IPS-18a (cell line): Measurements from ENCODE around the gene TMEM200A.
A peak's percentile ranks its signal among the peaks of the same experiment; 100 is the strongest.
"Not testable (repeated sequence)": the region's sequence is repeated elsewhere in the genome, so short reads cannot be mapped to it uniquely, and the experiment has no call there.

Source experiments
- H3K27ac ChIP-seq: one replicate; pipeline ENCODE4 v1.5.1; 2013; ENCODE audit warnings: low read length
- H3K27me3 ChIP-seq: one replicate; pipeline ENCODE4 v1.6.1; 2013; ENCODE audit warnings: mild to moderate bottlenecking, low read length; ENCODE audit not compliant: control insufficient read depth, insufficient read depth
- H3K36me3 ChIP-seq: one replicate; pipeline ENCODE4 v1.6.1; 2013; ENCODE audit warnings: low read depth, low read length; ENCODE audit not compliant: control insufficient read depth
- H3K4me1 ChIP-seq: one replicate; pipeline ENCODE4 v1.6.1; 2013; ENCODE audit warnings: low read depth, low read length; ENCODE audit not compliant: control insufficient read depth
- H3K4me3 ChIP-seq: one replicate; pipeline ENCODE4 v1.5.1; 2013; ENCODE audit warnings: low read length
- H3K9ac ChIP-seq: one replicate; pipeline ENCODE4 v1.6.1; 2013; ENCODE audit warnings: mild to moderate bottlenecking, low read length, moderate library complexity
- H3K9me3 ChIP-seq: one replicate; pipeline ENCODE4 v1.6.1; 2013; ENCODE audit warnings: low read depth, low read length; ENCODE audit not compliant: control insufficient read depth

Gene TMEM200A

DNA sequence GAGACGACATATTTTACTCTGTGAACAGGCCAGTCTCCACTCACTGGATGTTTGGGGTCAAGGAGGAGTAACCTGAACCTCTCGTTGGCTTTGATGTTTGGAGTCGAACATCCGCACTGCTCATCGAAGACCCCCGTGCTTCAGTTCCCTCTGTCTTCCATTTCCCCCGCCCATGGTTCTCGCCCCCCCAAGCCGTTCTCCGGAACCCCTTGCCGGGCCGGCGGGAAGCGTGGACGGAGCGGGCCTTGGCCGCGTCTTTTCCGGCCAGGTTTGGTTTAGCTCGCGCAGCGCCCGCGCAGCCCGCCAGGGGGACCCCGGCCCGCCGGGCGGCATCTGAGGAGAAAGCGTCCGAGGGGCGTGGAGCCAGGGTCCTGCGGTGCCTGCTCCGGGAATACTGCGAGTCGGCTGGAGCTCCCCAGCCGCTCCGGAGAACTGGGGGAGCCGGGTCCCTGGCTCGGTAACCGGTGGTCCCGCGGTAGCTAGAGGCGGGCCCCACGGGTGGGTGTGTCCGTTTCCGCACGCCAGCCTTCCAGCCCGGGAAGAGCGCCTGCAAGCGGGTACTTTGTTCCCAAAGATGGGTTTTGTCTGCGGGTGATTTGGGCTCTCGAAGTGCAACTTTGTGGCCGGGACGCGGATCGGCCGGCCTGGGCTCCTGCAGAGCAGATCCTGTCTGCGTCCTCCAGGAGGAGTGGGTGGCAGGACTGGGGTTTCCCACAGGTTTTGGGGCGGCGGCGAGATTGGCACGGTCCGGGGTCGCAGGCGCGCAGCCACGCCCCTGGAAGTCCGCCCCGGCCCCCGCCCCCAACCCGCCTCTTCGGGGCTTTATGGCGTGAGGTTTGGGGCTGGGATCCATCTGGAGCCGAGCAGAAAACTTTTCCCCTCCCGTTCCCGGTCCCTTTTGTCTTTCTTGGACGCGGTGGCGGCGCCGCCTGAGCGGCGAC lies at the start of gene TMEM200A:
Gene TMEM200A, plus strand, starts transcription at position 852 of the 941 bp plus-strand sequence. CDS start 74,406 bp downstream, outside the sequence.
- Histone ChIP-seq H3K9ac (peak within 1 kb of the TSS; percentile 79), H3K9me3 (no peaks in the 10 kb centered on the region), H3K27ac (no peak within 1 kb of the TSS), H3K4me3 (peak within 1 kb of the TSS; percentile 94), H3K4me1 (peaks cover 22% of the 10 kb centered on the region), H3K36me3 (no peaks in the 10 kb centered on the region), H3K27me3 (peaks cover 16% of the 10 kb centered on the region)

DNA sequence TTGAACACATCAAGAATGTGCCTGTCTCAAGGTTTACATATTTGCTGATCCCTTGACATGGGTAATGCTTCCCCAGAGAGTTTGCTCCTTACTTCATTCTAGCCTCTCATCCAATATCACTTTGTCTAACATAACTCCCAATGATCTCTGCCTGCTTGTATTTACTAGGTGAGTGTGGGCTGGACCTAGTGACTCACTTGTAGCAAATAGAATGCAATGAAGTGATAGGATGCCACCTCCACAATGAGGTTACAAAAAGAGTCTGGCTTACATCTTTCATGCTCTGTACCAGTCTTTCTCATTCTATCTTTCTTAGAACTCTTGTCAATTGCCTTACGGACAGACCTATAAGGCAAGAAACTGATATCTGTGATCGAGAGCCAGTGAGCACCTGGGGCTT lies 44.9 kb upstream of the TMEM200A start:
- H3K9me3 ChIP-seq: no peaks in the 10 kb centered on the region
- H3K4me3 ChIP-seq: no peak overlapping the region
- no peaks in the 10 kb centered on the region for H3K4me1 ChIP-seq
- H3K36me3 ChIP-seq: no peaks in the 10 kb centered on the region
- no peaks in the 10 kb centered on the region for H3K27me3 ChIP-seq
- no peak overlapping the region for H3K27ac ChIP-seq
- H3K9ac ChIP-seq: no peak overlapping the region

DNA sequence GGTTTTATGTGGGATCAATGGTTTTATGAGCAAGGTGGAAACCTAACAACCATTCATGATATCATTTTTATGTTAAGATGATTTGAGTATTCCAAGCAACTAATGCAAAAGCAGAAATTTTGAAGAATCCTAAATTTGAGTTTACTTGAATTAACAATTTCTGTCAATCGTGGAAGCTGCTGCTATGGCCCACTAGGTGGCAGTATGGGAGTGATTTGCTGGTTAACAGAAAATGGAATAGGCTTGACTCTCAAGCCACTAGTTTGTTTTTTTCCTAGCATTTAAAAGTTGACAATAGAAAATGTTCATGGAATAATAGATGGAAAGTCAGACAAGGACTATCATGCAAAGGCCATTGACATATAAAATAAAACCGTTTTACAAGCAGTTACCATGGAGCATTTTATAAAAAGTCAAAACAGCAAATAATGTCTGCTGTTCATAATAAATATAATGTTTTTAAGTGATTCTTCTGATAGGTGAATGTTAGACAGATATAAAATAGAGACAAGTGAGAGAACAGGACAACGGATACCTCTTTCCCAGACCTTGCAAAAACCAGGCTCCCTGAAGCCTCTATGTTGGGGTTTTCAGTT lies 43.0 kb upstream of the TMEM200A start:
- no peak overlapping the region for H3K27ac ChIP-seq

DNA sequence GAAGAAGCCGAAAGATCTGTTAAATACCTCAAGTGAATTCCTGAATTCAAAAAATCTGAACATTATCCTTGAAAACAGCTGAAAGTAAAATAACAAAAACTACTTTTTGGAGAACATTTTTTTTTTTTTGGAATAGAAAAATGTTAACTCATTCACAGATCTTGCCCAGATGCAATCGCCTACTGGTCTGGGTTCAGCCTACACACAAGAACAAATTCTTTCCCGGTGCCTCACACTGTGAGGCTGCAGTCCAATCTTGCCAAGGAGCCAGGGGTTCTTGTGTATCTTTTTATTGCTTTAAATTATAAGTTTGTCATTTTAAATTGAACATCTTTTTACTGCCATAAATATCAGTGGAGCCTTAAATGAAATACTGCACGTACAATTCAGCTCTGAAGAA lies 41.2 kb upstream of the TMEM200A start:
- H3K4me1 ChIP-seq: no peaks in the 10 kb centered on the region
- H3K27me3 ChIP-seq: no peaks in the 10 kb centered on the region
- H3K27ac ChIP-seq: no peak overlapping the region
- H3K36me3 ChIP-seq: no peaks in the 10 kb centered on the region
- H3K9me3 ChIP-seq: no peaks in the 10 kb centered on the region
- H3K9ac ChIP-seq: no peak overlapping the region
- H3K4me3 ChIP-seq: no peak overlapping the region

More for the DNA sequence above, 43.0 kb upstream of the TMEM200A start:
- no peaks in the 10 kb centered on the region for H3K4me1 ChIP-seq
- H3K9me3 ChIP-seq: no peaks in the 10 kb centered on the region
- no peaks in the 10 kb centered on the region for H3K27me3 ChIP-seq
- no peak overlapping the region for H3K4me3 ChIP-seq
- no peaks in the 10 kb centered on the region for H3K36me3 ChIP-seq
- no peak overlapping the region for H3K9ac ChIP-seq

DNA sequence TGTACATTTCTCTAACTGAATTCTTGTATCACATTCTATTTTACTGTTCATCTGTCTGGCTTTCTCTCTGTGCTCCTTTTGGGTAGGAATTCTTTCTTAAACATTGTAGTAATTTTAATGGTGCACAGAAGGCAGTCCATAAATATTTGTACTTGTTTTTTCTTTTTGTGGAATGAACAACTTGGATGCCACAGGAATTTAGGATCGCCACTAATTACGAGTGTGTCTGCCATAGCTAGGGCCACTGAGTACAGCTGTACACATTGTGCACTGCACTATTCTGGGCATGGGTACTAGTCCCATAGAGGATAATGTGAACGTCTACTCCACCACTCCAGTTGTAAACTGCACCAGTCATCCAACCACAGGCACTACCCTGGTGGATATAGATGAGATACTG lies 39.3 kb upstream of the TMEM200A start:
- no peaks in the 10 kb centered on the region for H3K27me3 ChIP-seq
- H3K27ac ChIP-seq: no peak overlapping the region
- no peaks in the 10 kb centered on the region for H3K4me1 ChIP-seq
- H3K4me3 ChIP-seq: no peak overlapping the region
- no peaks in the 10 kb centered on the region for H3K36me3 ChIP-seq
- H3K9ac ChIP-seq: no peak overlapping the region
- H3K9me3 ChIP-seq: no peaks in the 10 kb centered on the region

DNA sequence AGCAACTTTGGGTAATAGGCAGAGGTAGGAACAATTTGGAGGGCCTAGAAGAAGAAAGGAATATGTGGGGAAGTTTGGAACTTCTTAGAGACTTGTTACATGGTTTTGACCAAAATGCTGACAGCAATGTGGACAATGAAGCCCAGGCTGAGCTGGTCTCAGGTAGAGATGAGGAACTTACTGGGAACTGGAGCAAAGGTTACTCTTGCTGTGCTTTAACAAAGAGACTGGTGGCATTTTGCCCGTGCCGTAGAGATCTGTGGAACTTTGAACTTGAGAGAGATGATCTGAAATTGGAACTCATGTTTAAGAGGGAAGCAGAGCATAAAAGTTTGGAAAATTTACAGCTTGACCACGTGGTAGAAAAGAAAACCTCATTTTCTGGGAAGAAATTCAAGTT lies 28.3 kb upstream of the TMEM200A start:
- Histone ChIP-seq H3K36me3 (no peaks in the 10 kb centered on the region), H3K9ac (no peak overlapping the region), H3K27ac (no peak overlapping the region), H3K27me3 (no peaks in the 10 kb centered on the region), H3K9me3 (no peaks in the 10 kb centered on the region), H3K4me1 (no peaks in the 10 kb centered on the region), H3K4me3 (no peak overlapping the region)

DNA sequence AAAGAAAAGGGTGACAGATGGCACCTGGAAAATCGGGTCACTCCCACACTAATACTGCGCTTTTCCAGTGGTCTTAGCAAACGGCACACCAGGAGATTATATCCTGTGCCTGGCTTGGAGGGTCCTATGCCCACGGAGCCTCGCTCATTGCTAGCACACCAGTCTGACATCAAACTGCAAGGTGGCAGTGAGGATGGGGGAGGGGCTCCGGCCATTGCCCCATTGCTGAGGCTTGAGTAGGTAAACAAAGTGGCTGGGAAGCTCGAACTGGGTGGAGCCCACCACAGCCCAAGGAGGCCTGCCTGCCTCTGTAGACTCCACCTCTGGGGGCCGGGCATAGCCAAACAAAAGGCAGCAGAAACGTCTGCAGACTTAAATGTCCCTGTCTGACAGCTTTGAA lies 19.5 kb upstream of the TMEM200A start:
- H3K9ac ChIP-seq, H3K4me1 ChIP-seq, H3K36me3 ChIP-seq, H3K9me3 ChIP-seq, H3K27ac ChIP-seq, H3K4me3 ChIP-seq, H3K27me3 ChIP-seq: not testable (repeated sequence)

DNA sequence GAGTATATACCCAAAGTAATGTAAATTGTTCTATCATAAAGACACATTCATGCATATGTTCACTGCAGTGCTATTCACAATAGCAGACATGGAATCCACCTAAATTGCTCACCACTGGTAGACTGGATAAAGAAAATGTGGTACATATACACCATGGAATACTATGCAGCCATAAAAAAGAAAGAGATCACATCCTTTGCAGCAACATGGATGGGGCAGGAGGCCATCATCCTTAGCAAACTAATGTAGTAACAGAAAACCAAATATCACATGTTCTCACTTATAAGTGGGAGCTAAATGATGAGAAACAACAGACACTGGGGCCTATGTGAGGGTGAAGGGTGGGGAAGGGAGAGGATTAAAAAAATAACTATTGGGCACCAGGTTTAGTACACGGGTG lies 11.5 kb upstream of the TMEM200A start:
- Histone ChIP-seq H3K27me3 (no peaks in the 10 kb centered on the region), H3K9me3 (no peaks in the 10 kb centered on the region), H3K4me3 (no peak overlapping the region), H3K36me3 (no peaks in the 10 kb centered on the region), H3K9ac (no peak overlapping the region), H3K4me1 (no peaks in the 10 kb centered on the region), H3K27ac (no peak overlapping the region)

DNA sequence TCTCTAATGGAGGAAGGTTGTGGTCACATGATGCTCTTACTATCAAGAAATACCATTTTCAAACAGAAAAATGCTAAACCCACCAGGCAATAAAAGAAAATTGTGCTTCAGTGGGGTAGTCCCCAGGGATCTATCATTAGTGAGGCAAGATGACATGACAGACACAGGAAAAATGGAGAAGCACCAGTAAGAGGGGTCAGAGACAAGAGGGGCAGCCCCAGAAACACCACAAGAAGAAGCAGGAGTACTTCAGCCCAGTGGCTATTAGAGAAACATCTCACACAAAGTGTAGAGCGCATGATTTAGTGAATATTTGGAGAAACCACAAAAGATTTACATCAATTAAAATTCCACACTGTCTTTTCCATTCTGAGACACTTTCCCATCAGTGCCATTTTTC lies 10.2 kb upstream of the TMEM200A start:
- H3K27ac ChIP-seq: no peak overlapping the region
- H3K4me3 ChIP-seq: no peak overlapping the region
- no peaks in the 10 kb centered on the region for H3K9me3 ChIP-seq
- H3K27me3 ChIP-seq: no peaks in the 10 kb centered on the region
- no peaks in the 10 kb centered on the region for H3K36me3 ChIP-seq
- H3K9ac ChIP-seq: no peak overlapping the region
- H3K4me1 ChIP-seq: no peaks in the 10 kb centered on the region

DNA sequence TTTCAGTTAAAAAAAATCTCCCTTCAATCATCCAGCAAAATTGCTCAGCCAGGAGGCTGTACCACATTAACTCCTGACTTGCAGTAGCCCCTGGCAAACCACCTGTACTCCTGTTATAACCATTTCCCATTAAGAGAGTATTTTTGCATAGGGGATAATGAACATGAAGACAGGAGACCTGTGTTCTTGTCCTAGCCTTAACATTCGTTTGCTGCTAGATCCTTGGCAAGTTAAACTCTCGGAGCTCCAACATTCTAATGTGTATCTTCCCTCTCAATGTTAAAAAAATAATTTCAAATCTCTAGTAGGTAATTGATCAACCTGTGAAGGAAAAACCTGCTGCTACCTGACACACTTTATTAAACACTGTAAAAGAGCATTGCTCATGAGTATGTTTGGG lies 8.4 kb upstream of the TMEM200A start:
- Histone ChIP-seq H3K27ac (no peak overlapping the region), H3K27me3 (no peaks in the 10 kb centered on the region), H3K36me3 (no peaks in the 10 kb centered on the region), H3K9ac (no peak overlapping the region), H3K9me3 (no peaks in the 10 kb centered on the region), H3K4me3 (no peak overlapping the region), H3K4me1 (no peaks in the 10 kb centered on the region)

DNA sequence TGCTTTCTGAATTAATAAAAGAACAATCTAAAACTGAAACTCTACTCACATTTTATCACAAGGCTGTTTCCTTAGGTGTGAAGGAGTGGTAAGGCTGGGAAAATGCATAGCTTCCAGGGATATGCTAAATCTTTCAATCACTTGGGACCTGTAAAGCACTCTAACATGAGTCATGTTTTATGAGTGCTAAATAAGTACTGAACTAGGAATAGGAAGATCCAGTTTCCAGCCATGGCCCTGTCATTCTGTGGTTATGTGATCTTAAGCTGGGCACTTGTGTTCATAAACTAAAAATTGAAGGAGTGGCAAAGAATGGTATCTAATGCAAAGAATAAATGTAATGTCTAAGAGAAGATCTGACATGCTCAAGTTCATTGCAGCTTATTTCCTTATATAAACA lies 6.1 kb upstream of the TMEM200A start:
- Histone ChIP-seq H3K4me1 (peaks cover 3% of the 10 kb centered on the region), H3K36me3 (no peaks in the 10 kb centered on the region), H3K27ac (no peak overlapping the region), H3K4me3 (no peak overlapping the region), H3K9me3 (no peaks in the 10 kb centered on the region), H3K9ac (no peak overlapping the region), H3K27me3 (no peaks in the 10 kb centered on the region)

DNA sequence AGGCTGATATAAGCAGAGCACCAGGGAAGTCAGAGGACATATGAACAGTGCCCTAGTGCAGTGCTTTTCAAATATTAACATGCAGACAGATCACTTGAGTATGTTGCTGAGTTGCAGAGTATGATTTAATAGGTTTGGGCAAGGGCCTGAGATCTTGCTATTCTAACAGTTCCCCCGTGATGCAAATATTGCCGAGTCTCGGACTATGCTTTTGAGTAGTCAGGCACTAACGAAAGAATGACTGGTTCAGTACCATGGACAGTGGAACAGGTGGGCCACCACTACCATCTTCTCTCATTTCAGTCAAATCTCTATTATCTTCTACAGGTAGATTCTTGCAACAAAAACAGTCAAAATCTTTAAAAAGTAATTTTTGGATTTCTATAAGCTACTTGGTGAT lies 3.7 kb upstream of the TMEM200A start:
- Histone ChIP-seq H3K9me3 (no peaks in the 10 kb centered on the region), H3K27ac (no peak overlapping the region), H3K36me3 (no peaks in the 10 kb centered on the region), H3K4me1 (peaks cover 7% of the 10 kb centered on the region), H3K27me3 (peaks cover 7% of the 10 kb centered on the region), H3K9ac (no peak overlapping the region), H3K4me3 (no peak overlapping the region)
